ENCODE results near the gene BCO1.

The BCO1 gene

DNA sequence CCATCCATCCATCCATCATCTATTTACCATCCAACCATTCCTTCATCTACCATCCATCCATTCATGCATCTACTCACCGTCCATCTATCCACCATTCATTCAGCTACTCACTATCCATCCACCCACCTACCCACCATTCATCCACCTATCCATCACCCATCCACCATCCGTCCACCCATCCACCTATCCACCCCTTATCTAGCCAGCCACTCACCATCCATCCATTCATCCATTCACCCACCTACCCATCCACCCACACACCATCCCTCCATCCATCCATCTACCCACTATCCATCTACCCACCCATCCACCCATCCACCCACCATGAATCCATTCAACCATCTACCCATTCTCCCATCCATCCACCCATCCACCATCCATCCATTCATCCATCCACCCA is 26.6 kb downstream of the BCO1 start:
- H3K27ac ChIP-seq: no peak overlapping the region
- TF ChIP-seq, protein P1, sequence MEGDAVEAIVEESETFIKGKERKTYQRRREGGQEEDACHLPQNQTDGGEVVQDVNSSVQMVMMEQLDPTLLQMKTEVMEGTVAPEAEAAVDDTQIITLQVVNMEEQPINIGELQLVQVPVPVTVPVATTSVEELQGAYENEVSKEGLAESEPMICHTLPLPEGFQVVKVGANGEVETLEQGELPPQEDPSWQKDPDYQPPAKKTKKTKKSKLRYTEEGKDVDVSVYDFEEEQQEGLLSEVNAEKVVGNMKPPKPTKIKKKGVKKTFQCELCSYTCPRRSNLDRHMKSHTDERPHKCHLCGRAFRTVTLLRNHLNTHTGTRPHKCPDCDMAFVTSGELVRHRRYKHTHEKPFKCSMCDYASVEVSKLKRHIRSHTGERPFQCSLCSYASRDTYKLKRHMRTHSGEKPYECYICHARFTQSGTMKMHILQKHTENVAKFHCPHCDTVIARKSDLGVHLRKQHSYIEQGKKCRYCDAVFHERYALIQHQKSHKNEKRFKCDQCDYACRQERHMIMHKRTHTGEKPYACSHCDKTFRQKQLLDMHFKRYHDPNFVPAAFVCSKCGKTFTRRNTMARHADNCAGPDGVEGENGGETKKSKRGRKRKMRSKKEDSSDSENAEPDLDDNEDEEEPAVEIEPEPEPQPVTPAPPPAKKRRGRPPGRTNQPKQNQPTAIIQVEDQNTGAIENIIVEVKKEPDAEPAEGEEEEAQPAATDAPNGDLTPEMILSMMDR (conservative IDR thresholded peaks at IDR 0.05): no peak

DNA sequence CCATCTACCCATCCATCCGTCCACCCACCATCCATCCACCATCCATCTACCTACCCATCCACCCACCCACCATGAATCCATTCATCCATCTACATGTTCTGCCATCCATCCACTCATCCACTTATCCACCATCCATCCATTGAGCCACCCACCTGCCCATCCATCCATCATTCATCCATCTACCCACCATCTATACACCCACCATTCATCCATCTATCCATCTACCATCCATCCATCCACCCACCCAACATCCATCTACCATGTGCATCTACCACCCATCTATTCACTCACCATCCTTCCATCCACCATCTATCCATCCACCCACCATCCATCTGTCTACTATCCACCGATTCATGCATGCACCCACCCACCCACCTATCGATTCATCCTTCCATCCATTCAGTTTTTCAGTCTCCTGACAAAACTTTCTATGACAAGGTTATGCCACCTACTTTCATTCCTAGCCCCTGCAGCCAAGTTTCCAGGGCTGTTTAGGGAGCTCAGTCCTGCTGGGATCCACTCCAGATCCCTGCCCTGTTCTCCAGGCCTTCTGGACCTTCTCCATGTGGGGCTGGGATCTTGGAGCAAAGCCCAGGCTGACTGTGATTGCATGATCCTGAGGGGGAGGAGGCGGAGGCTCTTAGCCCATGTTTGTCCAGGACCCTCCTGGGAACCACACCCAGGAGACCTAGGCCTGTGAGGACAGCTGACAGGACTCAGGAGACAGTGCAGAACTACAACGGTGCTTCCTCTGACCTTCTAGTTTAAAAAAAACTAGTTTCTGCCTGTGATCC is 27.4 kb downstream of the BCO1 start:
- TF ChIP-seq, protein P1 (conservative IDR thresholded peaks at IDR 0.05): no peak
- no peak overlapping the region for H3K27ac ChIP-seq

DNA sequence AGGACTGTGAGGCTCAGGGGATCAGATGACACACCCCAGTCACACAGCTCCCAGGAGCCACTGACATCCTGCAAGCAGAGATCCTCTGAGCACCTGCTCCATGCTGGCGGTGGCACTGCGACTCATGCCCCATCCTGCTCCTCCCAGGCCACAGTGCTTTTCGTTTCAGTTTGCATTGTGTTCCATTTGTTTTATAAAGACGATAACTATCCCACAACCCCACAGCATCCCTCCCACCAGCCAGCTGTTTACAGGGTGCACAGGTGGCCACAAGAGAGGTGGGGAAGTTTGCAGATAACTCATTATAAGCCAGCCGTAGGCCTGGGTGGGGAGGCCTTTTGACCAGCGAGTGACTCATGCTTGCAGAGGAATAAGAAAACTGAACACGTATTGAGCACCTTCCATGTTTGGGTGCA is 28.2 kb downstream of the BCO1 start:
- no peak overlapping the region for H3K27ac ChIP-seq
- TF ChIP-seq, protein P1 (conservative IDR thresholded peaks at IDR 0.05): no peak

- TF ChIP-seq, protein P1 (conservative IDR thresholded peaks at IDR 0.05): no peak
- no peak overlapping the region for H3K27ac ChIP-seq
Measured at GRCh38 chr16:81268509-81268908, 30.0 kb downstream of the BCO1 start.

DNA sequence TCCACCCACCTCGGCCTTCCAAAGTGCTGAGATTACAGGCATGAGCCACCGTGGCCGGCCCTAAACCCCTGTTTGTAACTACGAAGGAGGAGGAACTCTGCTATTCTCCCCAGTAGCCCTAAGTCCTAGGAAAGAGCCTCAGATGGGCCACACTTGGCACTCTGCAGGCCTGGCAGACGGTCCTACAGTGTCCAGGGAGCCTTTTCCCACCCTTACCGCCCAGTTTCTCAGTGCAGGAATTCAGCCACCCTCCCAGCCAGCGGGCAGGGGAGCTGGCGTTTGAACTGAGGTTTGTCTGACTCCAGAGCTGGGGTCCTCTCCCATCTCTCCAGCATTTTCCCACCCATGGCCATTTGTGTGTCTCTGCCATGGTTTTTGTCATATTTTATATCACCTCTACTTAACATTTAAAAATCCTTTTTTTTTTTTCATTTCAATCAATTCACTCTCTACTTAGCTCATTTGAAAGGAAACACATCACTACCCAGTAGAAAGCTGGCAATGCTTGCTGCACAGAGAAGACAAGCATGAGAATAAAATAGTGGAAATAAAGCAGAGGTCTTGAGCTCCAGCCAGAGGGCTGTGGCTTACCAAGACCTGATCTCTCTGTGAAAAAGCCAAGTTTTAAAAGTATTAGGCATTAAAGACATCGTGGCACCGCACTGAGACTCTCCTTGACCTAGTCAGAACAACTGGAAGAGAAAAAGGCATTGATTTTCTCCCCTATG is 34.9 kb downstream of the BCO1 start:
- TF ChIP-seq, protein P1 (conservative IDR thresholded peaks at IDR 0.05): no peak
- H3K27ac ChIP-seq: no peak overlapping the region

DNA sequence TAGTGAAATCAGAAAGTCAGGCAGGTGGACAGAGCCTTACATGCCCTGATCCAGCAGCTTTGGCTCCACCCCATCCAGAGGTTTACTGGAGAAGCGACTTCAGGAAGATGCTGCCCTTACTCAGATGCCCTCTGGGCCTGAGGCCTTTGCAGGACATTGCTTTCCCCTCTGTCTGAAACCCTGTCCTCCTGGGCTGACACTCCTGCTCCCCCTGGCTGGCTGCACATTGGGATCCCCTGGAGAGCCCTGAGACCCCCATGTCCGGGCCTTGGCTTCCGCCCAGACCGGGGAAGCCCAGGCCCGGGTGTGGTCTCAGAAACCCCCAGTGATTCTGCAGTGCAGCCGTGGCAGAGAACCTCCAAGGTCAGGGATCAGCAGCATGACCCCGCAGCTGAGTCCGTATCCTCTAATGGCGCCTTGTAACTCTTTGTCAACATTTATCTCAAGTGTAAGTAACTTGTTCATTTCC is 36.6 kb downstream of the BCO1 start:
- no peak overlapping the region for H3K27ac ChIP-seq
- TF ChIP-seq, protein P1 (conservative IDR thresholded peaks at IDR 0.05): no peak

DNA sequence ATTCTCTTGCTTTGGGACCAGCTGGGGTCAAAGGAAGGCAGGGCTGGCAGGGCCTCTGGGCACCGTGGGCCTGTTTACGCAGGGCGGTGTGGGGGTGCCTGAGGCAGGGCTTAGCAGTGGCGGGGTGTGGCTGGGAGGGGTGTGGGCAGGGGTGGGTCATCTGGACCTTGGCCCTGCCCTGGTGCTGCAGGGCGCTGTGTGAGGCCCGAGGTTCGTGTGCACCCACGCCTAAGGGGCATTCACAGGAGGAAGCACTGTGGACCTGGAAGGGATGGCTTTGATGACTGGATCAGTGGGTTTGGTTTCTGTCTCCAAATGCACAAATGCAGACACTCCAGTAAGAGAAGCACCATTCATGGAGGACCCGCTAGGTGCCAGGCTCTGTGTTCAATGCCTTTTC is 37.3 kb downstream of the BCO1 start:
- H3K27ac ChIP-seq: no peak overlapping the region
- TF ChIP-seq, protein P1 (conservative IDR thresholded peaks at IDR 0.05): no peak

Measured in VCaP (cell line).